ENCODE results near the gene S100A10. TPM values are rescaled to one million over a fixed set of nuclear protein-coding genes. Genes with fewer than 3 reads are reported as not detected.

The S100A10 gene
- total and polyA plus RNA-seq, 2 experiments from 2014 or later = 408 to 3,367 TPM

DNA sequence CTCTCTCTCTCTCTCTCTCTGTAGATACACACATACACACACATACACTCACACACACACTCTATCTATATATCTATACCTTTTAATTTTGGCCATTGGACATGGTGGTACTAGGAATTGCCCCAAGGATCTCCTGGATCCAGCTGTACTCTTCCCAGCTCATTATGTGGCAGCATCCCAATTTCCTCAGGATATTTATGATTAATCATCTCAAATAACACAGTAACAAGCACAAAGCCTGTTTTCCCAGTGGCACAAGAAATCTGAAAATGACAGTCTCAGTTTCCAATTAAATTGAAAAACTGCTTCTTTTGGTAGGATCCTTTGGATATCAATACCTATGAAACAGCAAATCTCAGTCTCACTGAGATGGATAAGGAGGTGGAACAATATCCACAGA lies 27.6 kb downstream of the S100A10 start:
- TF ChIP-seq EZH2 (IDR thresholded peaks at IDR 0.05; ENCODE audit: borderline replicate concordance) = no peak
- no peak for TF ChIP-seq EZH2phosphoT487 (IDR thresholded peaks at IDR 0.05; ENCODE audit: low read depth, severe bottlenecking, unreplicated experiment)
- TF ChIP-seq, protein P1, sequence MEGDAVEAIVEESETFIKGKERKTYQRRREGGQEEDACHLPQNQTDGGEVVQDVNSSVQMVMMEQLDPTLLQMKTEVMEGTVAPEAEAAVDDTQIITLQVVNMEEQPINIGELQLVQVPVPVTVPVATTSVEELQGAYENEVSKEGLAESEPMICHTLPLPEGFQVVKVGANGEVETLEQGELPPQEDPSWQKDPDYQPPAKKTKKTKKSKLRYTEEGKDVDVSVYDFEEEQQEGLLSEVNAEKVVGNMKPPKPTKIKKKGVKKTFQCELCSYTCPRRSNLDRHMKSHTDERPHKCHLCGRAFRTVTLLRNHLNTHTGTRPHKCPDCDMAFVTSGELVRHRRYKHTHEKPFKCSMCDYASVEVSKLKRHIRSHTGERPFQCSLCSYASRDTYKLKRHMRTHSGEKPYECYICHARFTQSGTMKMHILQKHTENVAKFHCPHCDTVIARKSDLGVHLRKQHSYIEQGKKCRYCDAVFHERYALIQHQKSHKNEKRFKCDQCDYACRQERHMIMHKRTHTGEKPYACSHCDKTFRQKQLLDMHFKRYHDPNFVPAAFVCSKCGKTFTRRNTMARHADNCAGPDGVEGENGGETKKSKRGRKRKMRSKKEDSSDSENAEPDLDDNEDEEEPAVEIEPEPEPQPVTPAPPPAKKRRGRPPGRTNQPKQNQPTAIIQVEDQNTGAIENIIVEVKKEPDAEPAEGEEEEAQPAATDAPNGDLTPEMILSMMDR (IDR thresholded peaks at IDR 0.05; ENCODE audit: poor library complexity) = no peak
- Histone ChIP-seq H2AFZ (no peak overlapping the region), H3K4me3 (no peak overlapping the region), H3K9me3 (ENCODE audit: low read depth) (no peaks in the 10 kb centered on the region), H3K79me2 (no peaks in the 10 kb centered on the region), H3K4me2 (no peak overlapping the region), H3K36me3 (replicated peaks; ENCODE audit: insufficient read depth, low read depth) (no peaks in the 10 kb centered on the region), H3K4me1 (ENCODE audit: insufficient read depth) (peaks cover 16% of the 10 kb centered on the region), H4K20me1 (ENCODE audit: insufficient read depth, poor library complexity, severe bottlenecking) (no peaks in the 10 kb centered on the region), H3K27me3 (no peaks in the 10 kb centered on the region), H3K27ac (no peak overlapping the region), H3K9me2 (replicated peaks; ENCODE audit: insufficient read depth) (no peaks in the 10 kb centered on the region)
- no peak for DNase-seq (ENCODE audit: low spot score)

DNA sequence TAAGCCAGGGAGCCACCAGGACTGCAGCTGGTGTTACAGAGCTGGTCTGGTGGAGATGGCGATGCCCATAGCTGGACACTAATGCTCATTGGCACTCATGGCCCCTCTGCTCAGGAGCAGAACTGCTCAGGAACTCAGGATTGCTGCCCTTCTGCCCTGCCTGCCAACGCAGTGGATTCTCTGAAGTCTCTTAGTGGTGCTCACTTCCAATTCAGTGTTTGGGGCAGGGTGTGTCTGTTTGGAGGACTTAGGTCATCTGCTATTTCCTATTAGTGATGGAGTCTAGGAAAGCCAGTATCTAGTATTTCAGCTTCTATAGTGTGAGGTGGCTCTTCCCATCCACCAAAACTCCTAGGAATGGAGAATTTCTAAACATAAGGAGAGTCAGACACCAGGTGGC lies 29.1 kb downstream of the S100A10 start:
- Histone ChIP-seq H4K20me1 (ENCODE audit: insufficient read depth, poor library complexity, severe bottlenecking) (no peaks in the 10 kb centered on the region), H2AFZ (no peak overlapping the region), H3K4me3 (no peak overlapping the region), H3K79me2 (no peaks in the 10 kb centered on the region), H3K4me1 (ENCODE audit: insufficient read depth) (peaks cover 17% of the 10 kb centered on the region), H3K9me3 (ENCODE audit: low read depth) (no peaks in the 10 kb centered on the region), H3K9me2 (replicated peaks; ENCODE audit: insufficient read depth) (no peaks in the 10 kb centered on the region), H3K36me3 (replicated peaks; ENCODE audit: insufficient read depth, low read depth) (no peaks in the 10 kb centered on the region), H3K27ac (no peak overlapping the region), H3K4me2 (no peak overlapping the region), H3K27me3 (no peaks in the 10 kb centered on the region)
- 92% methylated on average over 2 of the region's 2 CpGs for WGBS (ENCODE audit: low lambda C conversion rate, missing lambda C conversion rate)
- no peak for DNase-seq (ENCODE audit: low spot score)
- TF ChIP-seq, protein P1 (IDR thresholded peaks at IDR 0.05; ENCODE audit: poor library complexity) = no peak
- TF ChIP-seq EZH2phosphoT487 (IDR thresholded peaks at IDR 0.05; ENCODE audit: low read depth, severe bottlenecking, unreplicated experiment) (no peak), EZH2 (IDR thresholded peaks at IDR 0.05; ENCODE audit: borderline replicate concordance) (no peak)

DNA sequence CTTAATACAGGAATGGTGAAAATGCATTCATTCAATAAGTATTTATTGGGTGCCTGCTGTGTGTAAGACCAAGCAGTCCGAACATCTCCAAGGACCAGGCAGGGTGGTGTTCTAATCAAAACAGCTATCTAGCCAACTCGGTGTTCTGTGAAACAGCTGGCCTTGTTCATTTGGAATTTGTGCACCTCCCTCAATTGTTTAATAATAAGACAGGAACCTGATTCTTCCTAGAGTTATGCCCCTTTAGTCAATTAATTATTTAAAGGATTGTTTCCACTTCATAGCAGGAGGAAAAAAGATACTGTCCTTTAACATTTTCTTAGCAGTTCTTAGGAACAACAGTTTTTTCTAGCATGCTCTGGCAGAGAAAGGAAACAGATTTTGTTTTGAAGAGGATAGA lies 30.4 kb downstream of the S100A10 start:
- TF ChIP-seq EZH2phosphoT487 (IDR thresholded peaks at IDR 0.05; ENCODE audit: low read depth, severe bottlenecking, unreplicated experiment) (no peak), EZH2 (IDR thresholded peaks at IDR 0.05; ENCODE audit: borderline replicate concordance) (no peak)
- TF ChIP-seq, protein P1 (IDR thresholded peaks at IDR 0.05; ENCODE audit: poor library complexity) = no peak
- no peaks in the 10 kb centered on the region for H4K20me1 ChIP-seq (ENCODE audit: insufficient read depth, poor library complexity, severe bottlenecking)
- H3K4me2 ChIP-seq = no peak overlapping the region
- no peak overlapping the region for H3K27ac ChIP-seq
- no peak overlapping the region for H2AFZ ChIP-seq
- no peaks in the 10 kb centered on the region for H3K9me2 ChIP-seq (replicated peaks; ENCODE audit: insufficient read depth)
- no peaks in the 10 kb centered on the region for H3K9me3 ChIP-seq (ENCODE audit: low read depth)
- no peak overlapping the region for H3K4me3 ChIP-seq
- H3K79me2 ChIP-seq = no peaks in the 10 kb centered on the region
- H3K4me1 ChIP-seq (ENCODE audit: insufficient read depth) = peaks cover 9% of the 10 kb centered on the region
- DNase-seq (ENCODE audit: low spot score) = no peak
- 74% methylated on average over 2 of the region's 2 CpGs for WGBS (ENCODE audit: low lambda C conversion rate, missing lambda C conversion rate)
- H3K36me3 ChIP-seq (replicated peaks; ENCODE audit: insufficient read depth, low read depth) = no peaks in the 10 kb centered on the region
- no peaks in the 10 kb centered on the region for H3K27me3 ChIP-seq

DNA sequence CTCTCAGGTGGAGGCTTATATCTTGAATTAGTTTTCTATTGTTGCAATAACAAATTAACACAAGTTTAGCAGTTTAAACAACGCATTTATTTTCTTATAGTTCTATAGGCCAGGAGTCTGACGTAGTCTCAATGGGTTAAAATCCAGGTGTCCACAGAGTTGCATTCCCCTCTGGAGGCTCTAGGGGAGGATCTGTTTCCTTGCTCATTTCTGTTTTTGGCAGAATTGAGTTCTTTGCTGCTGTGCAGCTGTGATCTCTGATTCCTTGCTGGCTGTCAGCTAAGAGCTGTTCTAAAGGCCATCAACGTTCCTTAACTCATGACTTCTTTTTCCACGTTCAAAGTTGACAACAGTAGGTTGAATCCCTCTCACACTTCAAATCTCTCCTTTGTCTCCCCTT lies 31.8 kb downstream of the S100A10 start:
- Histone ChIP-seq H2AFZ (no peak overlapping the region), H3K9me3 (ENCODE audit: low read depth) (no peaks in the 10 kb centered on the region), H3K36me3 (replicated peaks; ENCODE audit: insufficient read depth, low read depth) (no peaks in the 10 kb centered on the region), H3K4me2 (no peak overlapping the region), H3K27ac (peak overlapping the region; percentile 28), H3K4me3 (no peak overlapping the region), H3K9me2 (replicated peaks; ENCODE audit: insufficient read depth) (no peaks in the 10 kb centered on the region), H3K4me1 (ENCODE audit: insufficient read depth) (peaks cover 9% of the 10 kb centered on the region), H3K79me2 (no peaks in the 10 kb centered on the region), H4K20me1 (ENCODE audit: insufficient read depth, poor library complexity, severe bottlenecking) (no peaks in the 10 kb centered on the region), H3K27me3 (no peaks in the 10 kb centered on the region)
- TF ChIP-seq EZH2 (IDR thresholded peaks at IDR 0.05; ENCODE audit: borderline replicate concordance) = no peak
- TF ChIP-seq EZH2phosphoT487 (IDR thresholded peaks at IDR 0.05; ENCODE audit: low read depth, severe bottlenecking, unreplicated experiment) = no peak
- TF ChIP-seq, protein P1 (IDR thresholded peaks at IDR 0.05; ENCODE audit: poor library complexity) = no peak
- 52% methylated on average over 4 of the region's 4 CpGs for WGBS (ENCODE audit: low lambda C conversion rate, missing lambda C conversion rate)
- DNase-seq (ENCODE audit: low spot score) = no peak

Measured in hepatocyte (in vitro differentiated cells).